Left lung (tissue), 10 donors: ENCODE measurements around the gene PPP1R37. TPM values are rescaled to one million over a fixed set of nuclear protein-coding genes. Genes with fewer than 3 reads are reported as not detected.

ENCODE experiments used
- ATAC-seq: fragments of 200-7000 bp; cut with Tn5 transposase; one replicate; pipeline ENCODE4 v1.9.1; 2020; ENCODE audit warnings: moderate library complexity
- DNase-seq, 4 donors: peaks; one replicate each; pipeline ENCODE4 v3.0.0-alpha.2; 2013 to 2020
- H3K27ac ChIP-seq, 2 donors: fragments of 200-600 bp; sonication (generic) in 1 of 2; one replicate each; pipeline versions ENCODE4 v1.5.0 to v1.8.0; 2020 to 2021
- H3K27me3 ChIP-seq, 2 donors: fragments of 200-600 bp; sonication (generic) in 1 of 2; one replicate each; pipeline versions ENCODE4 v1.5.0 to v1.8.0; 2020 to 2021
- H3K36me3 ChIP-seq, 2 donors: fragments of 200-600 bp; sonication (generic) in 1 of 2; one replicate each; pipeline versions ENCODE4 v1.5.0 to v1.8.0; 2020 to 2021
- H3K4me1 ChIP-seq, 2 donors: fragments of 200-600 bp; one replicate each; pipeline ENCODE4 v1.8.0; 2021
- H3K4me3 ChIP-seq, 2 donors: fragments of 200-600 bp; sonication (generic) in 1 of 2; one replicate each; pipeline versions ENCODE4 v1.5.0 to v1.8.0; 2020 to 2021; ENCODE audit warnings: mild to moderate bottlenecking in 1 of 2
- H3K9me3 ChIP-seq, 2 donors: fragments of 200-600 bp; sonication (generic) in 1 of 2; one replicate each; pipeline versions ENCODE4 v1.5.0 to v1.8.0; 2020 to 2021
- intact Hi-C, 2 donors: fragments of 100-400 bp; cut with DNase I; formaldehyde crosslinking; loops; one replicate each; pipeline versions ENCODE4 v1.11.2 to v1.14.2; 2022
- polyA plus RNA-seq, 6 donors: library from polyadenylated mRNA; unstranded; fragments of 120-200 nt; gene quantifications; one replicate each; pipeline ENCODE4 v1.2.1, GENCODE V29; 2013; ENCODE audit not compliant: insufficient read length in 6 of 6
- total RNA-seq, 2 donors: library from RNA; stranded (reverse); fragmentation: NEBNext Ultra II Directional; extraction: Animal tissue kit (Norgen Biotek cat#: 25700); gene quantifications; one replicate each; pipeline ENCODE4 v1.2.1, GENCODE V29; 2021
- TF ChIP-seq, protein P1 (sequence below), 2 donors: fragments of 200-600 bp; sonication (generic) in 1 of 2; IDR thresholded peaks; one replicate each; pipeline versions ENCODE4 v1.5.0 to v1.8.0; 2021; ENCODE audit warnings: antibody characterized with exemption in 2 of 2
- donor health status: DM: no; HTN: yes; CAD: no.
- donor health status: DM: no; HTN: no; CAD: no.

Gene PPP1R37
- total and polyA plus RNA-seq, 8 donors = 17.3 to 29.8 (median 26.0) TPM

DNA sequence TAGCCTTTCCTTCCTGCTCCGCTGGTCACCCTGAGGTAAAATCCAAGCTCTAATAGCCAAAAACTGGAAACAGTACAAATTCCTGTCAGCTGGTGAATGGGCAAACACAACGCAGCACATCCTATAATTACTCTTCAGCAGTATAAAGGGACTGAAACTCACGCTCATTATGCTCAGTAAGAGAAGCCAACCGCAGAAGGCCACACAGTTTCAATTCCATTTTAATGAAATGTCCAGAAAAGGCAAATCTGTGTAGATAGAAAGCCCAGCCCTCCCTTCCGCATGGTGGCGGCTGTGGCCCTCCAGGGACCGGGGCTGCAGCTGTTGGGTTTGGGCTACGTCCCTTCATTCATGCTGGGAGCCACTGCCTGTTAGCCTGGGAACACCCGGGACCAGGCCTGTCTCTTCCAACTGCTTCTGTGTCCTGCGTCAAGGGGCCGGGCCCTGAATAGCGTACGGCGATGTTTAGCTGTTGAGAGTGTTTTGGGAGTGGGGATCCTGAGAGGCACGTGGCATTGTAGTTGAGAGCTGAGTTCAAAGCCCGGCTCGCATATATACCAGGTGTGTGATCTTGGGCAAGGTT lies 44.3 kb downstream of the PPP1R37 start:
- no peak overlapping the region for H3K4me3 ChIP-seq

GRCh38 chr19:45138303-45138751 lies 45.3 kb downstream of the PPP1R37 start:
- Histone ChIP-seq H3K9me3 (no peaks in the 10 kb centered on the region), H3K4me1 (no peaks in the 10 kb centered on the region), H3K27me3 (no peaks in the 10 kb centered on the region), H3K36me3 (peaks cover 0 to 30% of the 10 kb centered on the region in 2 donors), H3K27ac (no peak overlapping the region), H3K4me3 (no peak overlapping the region)
- TF ChIP-seq, protein P1, sequence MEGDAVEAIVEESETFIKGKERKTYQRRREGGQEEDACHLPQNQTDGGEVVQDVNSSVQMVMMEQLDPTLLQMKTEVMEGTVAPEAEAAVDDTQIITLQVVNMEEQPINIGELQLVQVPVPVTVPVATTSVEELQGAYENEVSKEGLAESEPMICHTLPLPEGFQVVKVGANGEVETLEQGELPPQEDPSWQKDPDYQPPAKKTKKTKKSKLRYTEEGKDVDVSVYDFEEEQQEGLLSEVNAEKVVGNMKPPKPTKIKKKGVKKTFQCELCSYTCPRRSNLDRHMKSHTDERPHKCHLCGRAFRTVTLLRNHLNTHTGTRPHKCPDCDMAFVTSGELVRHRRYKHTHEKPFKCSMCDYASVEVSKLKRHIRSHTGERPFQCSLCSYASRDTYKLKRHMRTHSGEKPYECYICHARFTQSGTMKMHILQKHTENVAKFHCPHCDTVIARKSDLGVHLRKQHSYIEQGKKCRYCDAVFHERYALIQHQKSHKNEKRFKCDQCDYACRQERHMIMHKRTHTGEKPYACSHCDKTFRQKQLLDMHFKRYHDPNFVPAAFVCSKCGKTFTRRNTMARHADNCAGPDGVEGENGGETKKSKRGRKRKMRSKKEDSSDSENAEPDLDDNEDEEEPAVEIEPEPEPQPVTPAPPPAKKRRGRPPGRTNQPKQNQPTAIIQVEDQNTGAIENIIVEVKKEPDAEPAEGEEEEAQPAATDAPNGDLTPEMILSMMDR (IDR thresholded peaks at IDR 0.05) = no peak
- no peak for DNase-seq
- ATAC-seq = no peak
- intact Hi-C loops = no loop called here

More for the DNA sequence above, 44.3 kb downstream of the PPP1R37 start:
- Histone ChIP-seq H3K27me3 (no peaks in the 10 kb centered on the region), H3K9me3 (no peaks in the 10 kb centered on the region), H3K4me1 (no peaks in the 10 kb centered on the region), H3K36me3 (peaks cover 0 to 19% of the 10 kb centered on the region in 2 donors), H3K27ac (no peak overlapping the region)
- intact Hi-C loops = no loop called here
- DNase-seq (no peak), ATAC-seq (no peak)
- TF ChIP-seq, protein P1 (IDR thresholded peaks at IDR 0.05) = no peak

GRCh38 chr19:45139286-45140143 lies 46.5 kb downstream of the PPP1R37 start:
- intact Hi-C loops = no loop called here
- no peak for ATAC-seq
- no peak overlapping the region for H3K4me3 ChIP-seq
- no peaks in the 10 kb centered on the region for H3K9me3 ChIP-seq
- no peaks in the 10 kb centered on the region for H3K27me3 ChIP-seq
- H3K36me3 ChIP-seq = peaks cover 0 to 40% of the 10 kb centered on the region in 2 donors
- no peaks in the 10 kb centered on the region for H3K4me1 ChIP-seq
- DNase-seq = no peak
- TF ChIP-seq, protein P1 (IDR thresholded peaks at IDR 0.05) = no peak
- no peak overlapping the region for H3K27ac ChIP-seq

- H3K27me3 ChIP-seq = no peaks in the 10 kb centered on the region
- H3K4me3 ChIP-seq = no peak overlapping the region
- no peaks in the 10 kb centered on the region for H3K4me1 ChIP-seq
- H3K9me3 ChIP-seq = no peaks in the 10 kb centered on the region
- no peak for ATAC-seq
- peaks cover 0 to 46% of the 10 kb centered on the region in 2 donors for H3K36me3 ChIP-seq
- intact Hi-C loops = no loop called here
- TF ChIP-seq, protein P1 (IDR thresholded peaks at IDR 0.05) = no peak
- DNase-seq = no peak
- no peak overlapping the region for H3K27ac ChIP-seq
Measured at GRCh38 chr19:45140144-45140503, 47.1 kb downstream of the PPP1R37 start.

GRCh38 chr19:45140533-45140932 lies 47.6 kb downstream of the PPP1R37 start:
- Histone ChIP-seq H3K4me1 (no peaks in the 10 kb centered on the region), H3K4me3 (no peak overlapping the region), H3K9me3 (no peaks in the 10 kb centered on the region), H3K36me3 (peaks cover 0 to 50% of the 10 kb centered on the region in 2 donors), H3K27ac (no peak overlapping the region), H3K27me3 (no peaks in the 10 kb centered on the region)
- TF ChIP-seq, protein P1 (IDR thresholded peaks at IDR 0.05) = no peak
- no peak for DNase-seq
- intact Hi-C loops = no loop called here
- ATAC-seq = no peak
